ELR (cell line): ENCODE measurements around the gene EEF1AKMT1.

Experiments used
- DNase-seq: peaks from one replicate; pipeline ENCODE4 v3.0.0-alpha.2; 2015; ENCODE audit warnings: low read depth

The EEF1AKMT1 gene

GRCh38 chr13:20696073-20696472 is 77.7 kb downstream of the EEF1AKMT1 start:
- DNase-seq: no peak

GRCh38 chr13:20691616-20692015 is 82.1 kb downstream of the EEF1AKMT1 start:
- DNase-seq: no peak

GRCh38 chr13:20689291-20689690 is 84.5 kb downstream of the EEF1AKMT1 start:
- no peak for DNase-seq

- DNase-seq: no peak
Measured at GRCh38 chr13:20686863-20687579, 86.7 kb downstream of the EEF1AKMT1 start.

- DNase-seq: no peak
Measured at GRCh38 chr13:20686167-20686566, 87.6 kb downstream of the EEF1AKMT1 start.

GRCh38 chr13:20685092-20685491 is 88.7 kb downstream of the EEF1AKMT1 start:
- DNase-seq: no peak

GRCh38 chr13:20684546-20684945 is 89.2 kb downstream of the EEF1AKMT1 start:
- DNase-seq: peak; percentile 24

- no peak for DNase-seq
Measured at GRCh38 chr13:20684041-20684440, 89.7 kb downstream of the EEF1AKMT1 start.

GRCh38 chr13:20682061-20682460 is 91.7 kb downstream of the EEF1AKMT1 start:
- no peak for DNase-seq

- peak; percentile 42 for DNase-seq
Measured at GRCh38 chr13:20681481-20681880, 92.3 kb downstream of the EEF1AKMT1 start.

- DNase-seq: no peak
Measured at GRCh38 chr13:20680416-20681080, 93.2 kb downstream of the EEF1AKMT1 start.

- DNase-seq: no peak
Measured at GRCh38 chr13:20679879-20680278, 93.9 kb downstream of the EEF1AKMT1 start.
